Measurements from ENCODE around the gene CERS6. TPM values are rescaled to one million over a fixed set of nuclear protein-coding genes. Genes with fewer than 3 reads are reported as not detected.

The CERS6 gene
- total and polyA plus RNA-seq, 10 of the 15 experiments (the other 5 are each of a cell fraction or from before 2014, with no cell fraction given): 1.3 to 20.4 (median 14.1) TPM

GRCh38 chr2:168804214-168804613 lies 348.1 kb downstream of the CERS6 start (continued):
- TF ChIP-seq ZBTB33 (IDR thresholded peaks at IDR 0.05) (no peak), TCF7 (IDR thresholded peaks at IDR 0.05; ENCODE audit: borderline replicate concordance) (no peak), KAT2A (conservative IDR thresholded peaks at IDR 0.05; ENCODE audit: control insufficient read depth, low read depth, low read length) (no peak), WRNIP1 (IDR thresholded peaks at IDR 0.05; ENCODE audit: borderline replicate concordance, low read depth, low read length) (no peak), SREBF1 (IDR thresholded peaks at IDR 0.05; ENCODE audit: low read length) (no peak), SMAD1 (IDR thresholded peaks at IDR 0.05; ENCODE audit: low read depth, partially characterized antibody) (no peak)

GRCh38 chr2:168805615-168806014 lies 349.5 kb downstream of the CERS6 start:
- H2AFZ ChIP-seq (ENCODE audit: control insufficient read depth, low read depth, low read length): no peak overlapping the region
- RAD21 ChIA-PET (ENCODE audit: unreplicated experiment): no interaction called here
- DNase-seq (ENCODE audit: low read depth, low spot score) (no peak), FAIRE-seq (no peak), ATAC-seq (no peak)
- H3K4me1 ChIP-seq (ENCODE audit: control insufficient read depth, insufficient read depth, low read length): no peaks in the 10 kb centered on the region
- H3K27ac ChIP-seq (ENCODE audit: control insufficient read depth, insufficient read depth): no peak overlapping the region
- H4K20me1 ChIP-seq (ENCODE audit: control insufficient read depth, insufficient read depth): no peaks in the 10 kb centered on the region
- no peaks in the 10 kb centered on the region for H3K79me2 ChIP-seq (ENCODE audit: control insufficient read depth, insufficient read depth, low read length)
- 83% methylated on average over 7 of the region's 7 CpGs for WGBS (ENCODE audit: insufficient coverage, insufficient replicate concordance, low lambda C conversion rate, missing lambda C conversion rate)
- no peaks in the 10 kb centered on the region for H3K27me3 ChIP-seq (replicated peaks in 1 of 2; ENCODE audit: control insufficient read depth in 2 of 2, insufficient read depth in 2 of 2, low read length in 1 of 2)
- H3K9ac ChIP-seq (ENCODE audit: control insufficient read depth, insufficient read depth, low read length): no peak overlapping the region
- in situ Hi-C loops (cut with MboI): no loop called here
- no peak overlapping the region for H3K4me3 ChIP-seq
- SMC1A ChIA-PET (ENCODE audit: uncharacterized antibody, unreplicated experiment): no interaction called here
- H3K4me2 ChIP-seq (ENCODE audit: control insufficient read depth, insufficient read depth): no peak overlapping the region
- no peaks in the 10 kb centered on the region for H3K36me3 ChIP-seq (ENCODE audit: control insufficient read depth in 2 of 2, insufficient read depth in 2 of 2, low read length in 1 of 2)
- CTCF ChIA-PET: no interaction called here
- intact Hi-C loops (cut with micrococcal nuclease; ENCODE audit: unreplicated experiment): no loop called here
- no TSS peak for BruUV-seq (replicated peaks)
- POLR2A ChIA-PET: no interaction called here
- TF ChIP-seq SKIL (IDR thresholded peaks at IDR 0.05; ENCODE audit: low read depth, poor library complexity, severe bottlenecking): no peak
- H3K9me3 ChIP-seq (replicated peaks; ENCODE audit: control insufficient read depth, insufficient read depth, low read length): no peaks in the 10 kb centered on the region

Measured in GM12878 (cell line).